Natural killer cell (primary cell): ENCODE data around the gene EHMT1. TPM values are rescaled to one million over a fixed set of nuclear protein-coding genes. Genes with fewer than 3 reads are reported as not detected.
A peak's percentile ranks its signal among the peaks of the same experiment; 100 is the strongest.

Experiments used
- ATAC-seq, 3 donors: fragments of 150-1000 bp in 2 of 3; fragments of 200-7000 bp in 1 of 3; cut with Tn5 transposase; 1 replicate in 1 of 3; 2 replicates in 2 of 3; pipeline ENCODE4 v1.10.0; 2021; ENCODE audit warnings: mild to moderate bottlenecking in 2 of 3, moderate library complexity in 2 of 3
- DNase-seq, 2 donors: peaks; one replicate each; pipeline versions ENCODE4 v3.0.0 to v3.0.0-alpha.2; 2013 to 2021; ENCODE audit warnings: mixed read lengths in 1 of 2
- H3K27ac ChIP-seq: one replicate; pipeline ENCODE4 v1.5.1; 2013; ENCODE audit warnings: mild to moderate bottlenecking, low read length
- H3K27me3 ChIP-seq: one replicate; pipeline ENCODE4 v1.6.1; 2013; ENCODE audit warnings: low read length; ENCODE audit not compliant: control insufficient read depth, insufficient read depth
- H3K36me3 ChIP-seq: one replicate; pipeline ENCODE4 v1.6.1; 2013; ENCODE audit warnings: low read length; ENCODE audit not compliant: control insufficient read depth, insufficient read depth
- H3K4me1 ChIP-seq: one replicate; pipeline ENCODE4 v1.6.1; 2013; ENCODE audit warnings: low read length; ENCODE audit not compliant: control insufficient read depth, insufficient read depth
- H3K4me3 ChIP-seq: one replicate; pipeline ENCODE4 v1.5.1; 2013; ENCODE audit warnings: low read length
- H3K9me3 ChIP-seq: one replicate; pipeline ENCODE4 v1.6.1; 2013; ENCODE audit warnings: low read length; ENCODE audit not compliant: control insufficient read depth, insufficient read depth
- H3K27ac Mint-ChIP-seq, 2 donors: one replicate each; pipeline ENCODE4 v1.8.0; 2022; ENCODE audit warnings: mild to moderate bottlenecking in 2 of 2, mixed read lengths in 2 of 2, moderate library complexity in 1 of 2
- H3K27me3 Mint-ChIP-seq, 2 donors: one replicate each; pipeline ENCODE4 v1.8.0; 2022; ENCODE audit warnings: low read depth in 2 of 2, mixed read lengths in 2 of 2
- H3K36me3 Mint-ChIP-seq: one replicate; pipeline ENCODE4 v1.8.0; 2022; ENCODE audit warnings: mixed read lengths
- H3K4me1 Mint-ChIP-seq, 2 donors: one replicate each; pipeline ENCODE4 v1.8.0; 2022; ENCODE audit warnings: mixed read lengths in 2 of 2
- H3K4me3 Mint-ChIP-seq: one replicate; pipeline ENCODE4 v1.8.0; 2022; ENCODE audit warnings: mild to moderate bottlenecking, moderate library complexity, mixed read lengths
- H3K9me3 Mint-ChIP-seq, 2 donors: one replicate each; pipeline ENCODE4 v1.8.0; 2022; ENCODE audit warnings: mixed read lengths in 2 of 2
- CTCF ChIP-seq: fragments of 200-600 bp; IDR thresholded peaks from one replicate; pipeline ENCODE4 v1.8.0; 2022; ENCODE audit warnings: antibody characterized with exemption
- WGBS: methylation state at CpG from one replicate; pipeline ENCODE4 v1.1.7; 2013; ENCODE audit warnings: missing lambda C conversion rate; ENCODE audit not compliant: insufficient coverage; 5-methylcytosine and 5-hydroxymethylcytosine counted together
- intact Hi-C: fragments of 100-400 bp; cut with micrococcal nuclease; formaldehyde crosslinking; loops from one replicate; pipeline ENCODE4 v1.14.2; 2022
- total RNA-seq, 4 donors: library from RNA; stranded (reverse); fragments of 120-200 nt in 1 of 4; gene quantifications; one replicate each; pipeline versions ENCODE4 v1.2.3 to v1.2.4, GENCODE V29; 2013 to 2022

EHMT1 gene
- total RNA-seq, 3 donors from 2014 or later (not counting 1 experiment from before 2014, with no cell fraction given): 173 to 200 (median 176) TPM

GRCh38 chr9:137705906-137706305 is 87.1 kb downstream of the EHMT1 start:
- H3K9me3 Mint-ChIP-seq: peaks cover 3 to 8% of the 10 kb centered on the region in 2 donors
- WGBS: 73% methylated on average over 10 of the region's 10 CpGs
- Histone ChIP-seq H3K4me1 (peaks cover 49% of the 10 kb centered on the region), H3K9me3 (peaks cover 20% of the 10 kb centered on the region), H3K36me3 (no peaks in the 10 kb centered on the region), H3K27me3 (no peaks in the 10 kb centered on the region), H3K4me3 (no peak overlapping the region), H3K27ac (peak overlapping the region; percentile 42)
- H3K4me1 Mint-ChIP-seq: peaks cover 40 to 68% of the 10 kb centered on the region in 2 donors
- no peaks in the 10 kb centered on the region for H3K27me3 Mint-ChIP-seq
- intact Hi-C loops: no loop called here
- ATAC-seq (no peak), DNase-seq (no peak)
- peaks cover 10% of the 10 kb centered on the region for H3K36me3 Mint-ChIP-seq
- H3K4me3 Mint-ChIP-seq: peak overlapping the region; percentile 70
- TF ChIP-seq CTCF: no peak
- peak overlapping the region; percentile 55 to 83 for H3K27ac Mint-ChIP-seq

- Mint-ChIP-seq H3K27ac (peak overlapping the region in 1 of 2 donors; percentile 70), H3K27me3 (no peaks in the 10 kb centered on the region), H3K36me3 (peaks cover 10% of the 10 kb centered on the region), H3K9me3 (peaks cover 3 to 8% of the 10 kb centered on the region in 2 donors), H3K4me3 (peak overlapping the region; percentile 15), H3K4me1 (peaks cover 50 to 76% of the 10 kb centered on the region in 2 donors)
- no peak for TF ChIP-seq CTCF
- ATAC-seq: no peak
- Histone ChIP-seq H3K4me3 (no peak overlapping the region), H3K4me1 (peaks cover 57% of the 10 kb centered on the region), H3K27me3 (no peaks in the 10 kb centered on the region), H3K9me3 (peaks cover 17% of the 10 kb centered on the region), H3K27ac (no peak overlapping the region), H3K36me3 (peaks cover 10% of the 10 kb centered on the region)
- DNase-seq: no peak
- intact Hi-C loops: no loop called here
- WGBS: 89% methylated on average over 5 of the region's 6 CpGs
Observed at GRCh38 chr9:137707361-137707760, 88.6 kb downstream of the EHMT1 start.

- Mint-ChIP-seq H3K27ac (no peak overlapping the region), H3K27me3 (no peaks in the 10 kb centered on the region), H3K9me3 (peaks cover 0 to 1% of the 10 kb centered on the region in 2 donors), H3K4me1 (peaks cover 47 to 73% of the 10 kb centered on the region in 2 donors), H3K4me3 (no peak overlapping the region), H3K36me3 (peaks cover 2% of the 10 kb centered on the region)
- ATAC-seq: no peak
- intact Hi-C loops: no loop called here
- Histone ChIP-seq H3K4me3 (no peak overlapping the region), H3K36me3 (peaks cover 10% of the 10 kb centered on the region), H3K27ac (no peak overlapping the region), H3K27me3 (no peaks in the 10 kb centered on the region), H3K9me3 (peaks cover 4% of the 10 kb centered on the region), H3K4me1 (peaks cover 55% of the 10 kb centered on the region)
- DNase-seq: no peak
- no peak for TF ChIP-seq CTCF
- WGBS: 96% methylated on average over 11 of the region's 11 CpGs
Observed at GRCh38 chr9:137708590-137709284, 89.9 kb downstream of the EHMT1 start.
